H1 (cell line): Measurements from ENCODE around the gene TMED3. TPM values are rescaled to one million over a fixed set of nuclear protein-coding genes. Genes with fewer than 3 reads are reported as not detected.

ENCODE experiments used
- CTCF ChIA-PET: fragments of 300-600 bp; sonication (Branson Sonifier 250); formaldehyde crosslinking; loops from one replicate; lab custom pipeline; 2021; ENCODE audit not compliant: partially characterized antibody; lab: Charles Lee
- POLR2A ChIA-PET: fragments of 300-600 bp; sonication (Branson Sonifier 250); formaldehyde crosslinking; loops from one replicate; lab custom pipeline; 2021; ENCODE audit warnings: inconsistent platforms; ENCODE audit not compliant: partially characterized antibody; lab: Charles Lee
- DNase-seq, 2 experiments: peaks; one replicate each; pipeline versions ENCODE4 v3.0.0 to v3.0.0-alpha.2; 2010 to 2022; ENCODE audit warnings: low spot score in 2 of 2, low read depth in 1 of 2, mixed read lengths in 1 of 2
- FAIRE-seq: peaks from 2 replicates; lab custom pipeline; 2011; peaks lifted over from hg19 to GRCh38; lab: Jason Lieb, UNC
- H2AFZ ChIP-seq: 2 replicates; pipeline ENCODE4 v1.8.1; 2012; ENCODE audit warnings: low read length, inconsistent platforms
- H2AK5ac ChIP-seq: 2 replicates; pipeline ENCODE4 v1.6.1; 2013; ENCODE audit warnings: low read depth, low read length
- H2BK120ac ChIP-seq: replicated peaks from 2 replicates; pipeline ENCODE3; 2013; ENCODE audit warnings: low read depth, low read length, inconsistent platforms
- H2BK12ac ChIP-seq: 2 replicates; pipeline ENCODE4 v1.6.1; 2013; ENCODE audit warnings: low read depth, low read length
- H2BK15ac ChIP-seq: 2 replicates; pipeline ENCODE4 v1.6.1; 2013; ENCODE audit warnings: low read length
- H2BK20ac ChIP-seq: 2 replicates; pipeline ENCODE4 v1.6.1; 2013; ENCODE audit warnings: low read length
- H2BK5ac ChIP-seq: 2 replicates; pipeline ENCODE4 v1.6.1; 2013; ENCODE audit warnings: low read depth, low read length
- H3K14ac ChIP-seq: 2 replicates; pipeline ENCODE4 v1.6.1; 2013; ENCODE audit warnings: inconsistent platforms; ENCODE audit not compliant: insufficient read length
- H3K18ac ChIP-seq: 2 replicates; pipeline ENCODE4 v1.6.1; 2013; ENCODE audit warnings: low read length; ENCODE audit errors: extremely low read depth
- H3K23ac ChIP-seq: 2 replicates; pipeline ENCODE4 v1.6.1; 2013; ENCODE audit warnings: inconsistent platforms; ENCODE audit not compliant: insufficient read length
- H3K23me2 ChIP-seq: 2 replicates; pipeline ENCODE4 v1.6.1; 2013; ENCODE audit warnings: low read depth, low read length
- H3K27ac ChIP-seq: 2 replicates; pipeline ENCODE4 v1.6.1; 2011; ENCODE audit warnings: low read depth, low read length, inconsistent platforms
- H3K27me3 ChIP-seq, 4 experiments: replicated peaks in 1 of 4; 1 replicate in 1 of 4; 2 replicates in 3 of 4; pipeline versions ENCODE4 v1.6.1 to v1.8.1; 2011 to 2013; ENCODE audit warnings: low read length in 3 of 4, mild to moderate bottlenecking in 3 of 4, inconsistent platforms in 2 of 4, mixed read lengths in 2 of 4, moderate library complexity in 1 of 4; ENCODE audit not compliant: control insufficient read depth in 3 of 4, insufficient read depth in 3 of 4; ENCODE audit errors: extremely low read depth in 1 of 4
- H3K36me3 ChIP-seq, 4 experiments: 2 replicates each; pipeline versions ENCODE4 v1.6.1 to v1.8.1; 2011 to 2013; ENCODE audit warnings: mild to moderate bottlenecking in 4 of 4, low read length in 3 of 4, moderate library complexity in 2 of 4, control low read depth in 1 of 4, inconsistent platforms in 1 of 4; ENCODE audit not compliant: insufficient read depth in 4 of 4, control insufficient read depth in 2 of 4
- H3K4ac ChIP-seq: replicated peaks from 2 replicates; pipeline ENCODE3; 2013; ENCODE audit warnings: low read length, low read depth, mixed read lengths, inconsistent platforms; ENCODE audit not compliant: insufficient read length
- H3K4me1 ChIP-seq, 4 experiments: replicated peaks in 1 of 4; 1 replicate in 1 of 4; 2 replicates in 3 of 4; pipeline versions ENCODE4 v1.6.1 to v1.8.1; 2011 to 2013; ENCODE audit warnings: low read length in 3 of 4, inconsistent platforms in 2 of 4, mixed read lengths in 1 of 4; ENCODE audit not compliant: insufficient read depth in 4 of 4, control insufficient read depth in 3 of 4
- H3K4me2 ChIP-seq, 2 experiments: 2 replicates each; pipeline versions ENCODE4 v1.6.1 to v1.8.1; 2011 to 2013; ENCODE audit warnings: low read depth in 2 of 2, low read length in 2 of 2, control low read depth in 1 of 2, inconsistent platforms in 1 of 2, mild to moderate bottlenecking in 1 of 2; ENCODE audit not compliant: insufficient read depth in 1 of 2
- H3K4me3 ChIP-seq, 4 experiments: fragments of 200-600, 300-600 bp in 1 of 4; sonication (generic), shearing (Covaris generic), sonication (Bioruptor Twin) in 1 of 4; 2 replicates each; pipeline versions ENCODE4 v1.5.1 to v1.8.1; 2011 to 2016; ENCODE audit warnings: low read length in 4 of 4, low read depth in 3 of 4, control low read depth in 2 of 4, inconsistent platforms in 2 of 4, mild to moderate bottlenecking in 2 of 4, mixed read lengths in 1 of 4, moderate library complexity in 1 of 4; ENCODE audit not compliant: insufficient read depth in 2 of 4; ENCODE audit errors: extremely low read depth in 1 of 4
- H3K56ac ChIP-seq: replicated peaks from 2 replicates; pipeline ENCODE3; 2013; ENCODE audit warnings: low read depth, mild to moderate bottlenecking, mixed read lengths, low read length, inconsistent platforms; ENCODE audit not compliant: insufficient read length
- H3K79me1 ChIP-seq: 2 replicates; pipeline ENCODE4 v1.6.1; 2013; ENCODE audit warnings: low read depth, low read length, control low read depth
- H3K79me2 ChIP-seq, 2 experiments: 2 replicates each; pipeline versions ENCODE4 v1.6.1 to v1.8.1; 2012 to 2013; ENCODE audit warnings: low read length in 2 of 2, mild to moderate bottlenecking in 2 of 2, inconsistent platforms in 1 of 2; ENCODE audit not compliant: insufficient read depth in 2 of 2, control insufficient read depth in 1 of 2
- H3K9ac ChIP-seq, 4 experiments: replicated peaks in 1 of 4; 1 replicate in 1 of 4; 2 replicates in 3 of 4; pipeline versions ENCODE4 v1.6.1 to v1.8.1; 2011 to 2013; ENCODE audit warnings: low read depth in 3 of 4, low read length in 3 of 4, control low read depth in 2 of 4, mild to moderate bottlenecking in 2 of 4, moderate library complexity in 2 of 4, inconsistent platforms in 1 of 4; ENCODE audit errors: extremely low read depth in 1 of 4
- H3K9me3 ChIP-seq, 2 experiments: 2 replicates each; pipeline versions ENCODE4 v1.6.1 to v1.8.1; 2012 to 2013; ENCODE audit warnings: mild to moderate bottlenecking in 2 of 2, moderate library complexity in 2 of 2, control low read depth in 1 of 2, inconsistent platforms in 1 of 2, low read depth in 1 of 2, low read length in 1 of 2, mixed read lengths in 1 of 2; ENCODE audit not compliant: insufficient read depth in 2 of 2
- H4K20me1 ChIP-seq, 2 experiments: replicated peaks in 1 of 2; 2 replicates each; pipeline versions ENCODE3 to v1.8.1; 2011 to 2013; ENCODE audit warnings: inconsistent platforms in 2 of 2, low read length in 2 of 2, mild to moderate bottlenecking in 1 of 2; ENCODE audit not compliant: insufficient read depth in 2 of 2, control insufficient read depth in 1 of 2
- H4K5ac ChIP-seq: 2 replicates; pipeline ENCODE4 v1.6.1; 2013; ENCODE audit warnings: low read length, low read depth, mixed read lengths, inconsistent platforms; ENCODE audit not compliant: insufficient read length
- H4K8ac ChIP-seq: 2 replicates; pipeline ENCODE4 v1.8.0; 2013; ENCODE audit warnings: mild to moderate bottlenecking, moderate library complexity, low read length, inconsistent platforms; ENCODE audit not compliant: insufficient read depth; ENCODE audit errors: extremely low read depth
- H4K91ac ChIP-seq: replicated peaks from 2 replicates; pipeline ENCODE3; 2013; ENCODE audit warnings: low read length, mixed read lengths, inconsistent platforms; ENCODE audit not compliant: insufficient read length
- ASH2L ChIP-seq: fragments of 200-600, 300-600 bp; sonication (generic); IDR thresholded peaks from one replicate; pipeline ENCODE4 v1.7.1; 2017; ENCODE audit warnings: low read length
- JUND ChIP-seq: IDR thresholded peaks from 2 replicates; pipeline ENCODE4 v1.6.1; 2011; ENCODE audit warnings: mild to moderate bottlenecking, improper control_type of control experiment, low read length
- PHF8 ChIP-seq: fragments of 200-600 bp; sonication (generic); conservative IDR thresholded peaks from 2 replicates; pipeline ENCODE4 v1.7.1; 2012; ENCODE audit warnings: low read depth, mild to moderate bottlenecking, inconsistent platforms, low read length, moderate library complexity
- POLR2A ChIP-seq, 2 experiments: IDR thresholded peaks; 1 replicate in 1 of 2; 2 replicates in 1 of 2; pipeline ENCODE4 v1.6.1; 2011; ENCODE audit warnings: low read depth in 2 of 2, low read length in 2 of 2, mild to moderate bottlenecking in 2 of 2; ENCODE audit errors: control extremely low read depth in 1 of 2
- SIN3A ChIP-seq, 2 experiments: IDR thresholded peaks in 1 of 2; conservative IDR thresholded peaks in 1 of 2; 2 replicates each; pipeline ENCODE4 v1.6.1; 2011 to 2012; ENCODE audit warnings: low read length in 2 of 2, improper control_type of control experiment in 1 of 2, low read depth in 1 of 2, mild to moderate bottlenecking in 1 of 2
- TAF7 ChIP-seq: optimal IDR thresholded peaks from 2 replicates; pipeline ENCODE3; 2011; ENCODE audit warnings: low read depth, mild to moderate bottlenecking, inconsistent platforms, low read length, moderate library complexity, borderline replicate concordance
- TBP ChIP-seq: IDR thresholded peaks from 2 replicates; pipeline ENCODE4 v1.6.1; 2011; ENCODE audit warnings: low read depth, low read length, improper control_type of control experiment
- TCF12 ChIP-seq: IDR thresholded peaks from 2 replicates; pipeline ENCODE4 v1.6.1; 2011; ENCODE audit warnings: low read depth, mild to moderate bottlenecking, low read length
- ZNF274 ChIP-seq: IDR thresholded peaks from 2 replicates; pipeline ENCODE4 v1.7.0; 2012; ENCODE audit warnings: low read length, borderline replicate concordance; ENCODE audit errors: extremely low read depth
- WGBS, 2 experiments: shearing (Covaris generic) in 1 of 2; methylation state at CpG; one replicate each; pipeline versions ENCODE4 v1.1.6 to v1.1.7; 2013 to 2015; ENCODE audit warnings: low lambda C conversion rate in 2 of 2, mixed read lengths in 2 of 2, inconsistent platforms in 1 of 2, low coverage in 1 of 2, missing lambda C conversion rate in 1 of 2; ENCODE audit not compliant: insufficient replicate concordance in 2 of 2, insufficient coverage in 1 of 2, insufficient read length in 1 of 2; ENCODE audit errors: extremely low coverage in 1 of 2, missing lambda C conversion rate in 1 of 2; 5-methylcytosine and 5-hydroxymethylcytosine counted together
- polyA plus RNA-seq, 7 experiments: library from polyadenylated mRNA; depleted of rRNA in 3 of 7; stranded (reverse) in 5 of 7; unstranded in 2 of 7; fragments of >200 nt in 5 of 7; fragments of 200-250 nt in 2 of 7; gene quantifications; 1 replicate in 5 of 7; 2 replicates in 1 of 7; 4 replicates in 1 of 7; pipeline versions ENCODE4 v1.2.1 to v1.2.3, GENCODE V29; 2011 to 2013; ENCODE audit warnings: missing spikeins in 2 of 7, mixed read lengths in 2 of 7
- total RNA-seq: library from RNA; stranded (reverse); fragmentation: NEBNext Ultra II Directional; extraction: Animal tissue kit (Norgen Biotek cat#: 25700); gene quantifications from 2 replicates; pipeline ENCODE4 v1.2.1, GENCODE V29; 2021
- TF ChIP-seq, protein P1 (sequence below), 3 experiments: IDR thresholded peaks; 1 replicate in 2 of 3; 2 replicates in 1 of 3; pipeline versions ENCODE4 v1.5.1 to v1.6.1; 2011; ENCODE audit warnings: low read length in 3 of 3, mild to moderate bottlenecking in 3 of 3, inconsistent platforms in 2 of 3, low read depth in 1 of 3, moderate library complexity in 1 of 3; ENCODE audit not compliant: insufficient read depth in 1 of 3; ENCODE audit errors: control extremely low read depth in 1 of 3
- TF ChIP-seq, protein P2 (sequence below): IDR thresholded peaks from 2 replicates; pipeline ENCODE4 v1.6.1; 2012; ENCODE audit warnings: inconsistent platforms

The TMED3 gene
- total and polyA plus RNA-seq, 2 of the 8 experiments (the other 6 are each of a cell fraction or from before 2014, with no cell fraction given) = 50.2 to 110 TPM

DNA sequence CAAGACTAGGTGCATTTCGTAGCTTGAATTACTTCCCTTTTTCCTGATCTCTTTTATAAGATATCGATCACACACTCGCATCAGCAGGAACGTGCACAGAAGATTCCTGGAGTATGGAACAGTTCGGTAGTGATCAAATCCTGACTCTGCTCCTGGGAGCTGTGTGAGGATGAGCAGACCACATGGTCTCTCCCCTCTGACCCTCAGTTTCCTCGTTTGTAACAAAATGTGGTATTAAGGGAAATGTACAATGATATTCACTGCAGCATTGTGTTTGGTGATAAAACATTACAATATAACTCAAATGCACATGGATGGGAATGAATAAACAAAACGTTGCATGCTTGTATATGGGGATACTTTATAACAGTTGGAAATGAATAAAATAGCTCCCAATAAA is 26.7 kb downstream of the TMED3 start:
- WGBS, 2 experiments = 76% methylated on average over 7 of the region's 7 CpGs; no CpG with 5 or more reads in 1 of the 2 experiments
- Histone ChIP-seq H3K23me2 (peaks cover 3% of the 10 kb centered on the region; the same call in 1 of the 2 replicates), H2BK15ac (no peak overlapping the region), H2BK12ac (no peak overlapping the region), H3K4me2 (no peak overlapping the region), H3K23ac (no peak overlapping the region), H4K20me1 (peaks cover 0 to 5% of the 10 kb centered on the region in 2 experiments), H3K9me3 (peaks cover 0 to 2% of the 10 kb centered on the region in 2 experiments; a peak in 1 of 4 replicates), H4K8ac (no peak overlapping the region), H2BK120ac (no peak overlapping the region), H2AK5ac (no peak overlapping the region), H3K14ac (no peak overlapping the region), H4K91ac (no peak overlapping the region), H2AFZ (no peak overlapping the region), H3K79me2 (no peaks in the 10 kb centered on the region), H4K5ac (no peak overlapping the region), H3K4ac (no peak overlapping the region), H3K36me3 (no peaks in the 10 kb centered on the region), H2BK20ac (no peak overlapping the region), H3K27ac (no peak overlapping the region), H3K79me1 (no peaks in the 10 kb centered on the region), H2BK5ac (no peak overlapping the region), H3K9ac (no peak overlapping the region), H3K56ac (no peak overlapping the region), H3K18ac (no peak overlapping the region), H3K4me1 (peaks cover 0 to 3% (median 0%) of the 10 kb centered on the region in 4 experiments; a peak in 1 of 7 replicates), H3K4me3 (no peak overlapping the region), H3K27me3 (no peaks in the 10 kb centered on the region)
- DNase-seq (no peak), FAIRE-seq (no peak)
- POLR2A ChIA-PET = no interaction called here
- no peak for TF ChIP-seq ASH2L
- TF ChIP-seq, protein P1, sequence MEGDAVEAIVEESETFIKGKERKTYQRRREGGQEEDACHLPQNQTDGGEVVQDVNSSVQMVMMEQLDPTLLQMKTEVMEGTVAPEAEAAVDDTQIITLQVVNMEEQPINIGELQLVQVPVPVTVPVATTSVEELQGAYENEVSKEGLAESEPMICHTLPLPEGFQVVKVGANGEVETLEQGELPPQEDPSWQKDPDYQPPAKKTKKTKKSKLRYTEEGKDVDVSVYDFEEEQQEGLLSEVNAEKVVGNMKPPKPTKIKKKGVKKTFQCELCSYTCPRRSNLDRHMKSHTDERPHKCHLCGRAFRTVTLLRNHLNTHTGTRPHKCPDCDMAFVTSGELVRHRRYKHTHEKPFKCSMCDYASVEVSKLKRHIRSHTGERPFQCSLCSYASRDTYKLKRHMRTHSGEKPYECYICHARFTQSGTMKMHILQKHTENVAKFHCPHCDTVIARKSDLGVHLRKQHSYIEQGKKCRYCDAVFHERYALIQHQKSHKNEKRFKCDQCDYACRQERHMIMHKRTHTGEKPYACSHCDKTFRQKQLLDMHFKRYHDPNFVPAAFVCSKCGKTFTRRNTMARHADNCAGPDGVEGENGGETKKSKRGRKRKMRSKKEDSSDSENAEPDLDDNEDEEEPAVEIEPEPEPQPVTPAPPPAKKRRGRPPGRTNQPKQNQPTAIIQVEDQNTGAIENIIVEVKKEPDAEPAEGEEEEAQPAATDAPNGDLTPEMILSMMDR (IDR thresholded peaks at IDR 0.05; ENCODE audit: control extremely low read depth in 1 of 3, insufficient read depth in 1 of 3, low read depth in 1 of 3, low read length in 3 of 3) = no peak
- TF ChIP-seq ZNF274 = no peak
- no peak for TF ChIP-seq SIN3A (conservative IDR thresholded peaks at IDR 0.05 in 1 of 2, IDR thresholded peaks at IDR 0.05 in 1 of 2; ENCODE audit: low read depth in 1 of 2, low read length in 2 of 2)
- TF ChIP-seq TCF12 = no peak
- no peak for TF ChIP-seq PHF8
- no peak for TF ChIP-seq TAF7
- TF ChIP-seq, protein P2, sequence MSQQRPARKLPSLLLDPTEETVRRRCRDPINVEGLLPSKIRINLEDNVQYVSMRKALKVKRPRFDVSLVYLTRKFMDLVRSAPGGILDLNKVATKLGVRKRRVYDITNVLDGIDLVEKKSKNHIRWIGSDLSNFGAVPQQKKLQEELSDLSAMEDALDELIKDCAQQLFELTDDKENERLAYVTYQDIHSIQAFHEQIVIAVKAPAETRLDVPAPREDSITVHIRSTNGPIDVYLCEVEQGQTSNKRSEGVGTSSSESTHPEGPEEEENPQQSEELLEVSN = no peak
- TF ChIP-seq POLR2A (IDR thresholded peaks at IDR 0.05; ENCODE audit: control extremely low read depth in 1 of 2, low read depth in 2 of 2, low read length in 2 of 2) = no peak
- no peak for TF ChIP-seq TBP
- no peak for TF ChIP-seq JUND
- CTCF ChIA-PET = interaction anchor here (1.1 to 9.5 kb wide), 12 partner anchors 9 to 516 kb away, joined by 3 to 137 read pairs (median 4); no protein-coding TSS in a partner anchor
